H9 (cell line): ENCODE data around the gene SLC30A5. TPM values are rescaled to one million over a fixed set of nuclear protein-coding genes. Genes with fewer than 3 reads are reported as not detected.
"Not testable (repeated sequence)": the region's sequence is repeated elsewhere in the genome, so short reads cannot be mapped to it uniquely, and the experiment has no call there.

Source experiments
- DNase-seq: peaks from one replicate; pipeline ENCODE4 v3.0.0-alpha.2; 2017
- H2AFZ ChIP-seq: one replicate; pipeline ENCODE4 v1.6.1; 2013; ENCODE audit warnings: mild to moderate bottlenecking, low read length, control low read depth, moderate library complexity
- H2AK5ac ChIP-seq: 2 replicates; pipeline ENCODE4 v1.6.1; 2013; ENCODE audit warnings: low read length, control low read depth, mixed read lengths; ENCODE audit not compliant: insufficient read length
- H2BK120ac ChIP-seq: one replicate; pipeline ENCODE4 v1.6.1; 2013; ENCODE audit warnings: low read depth, mild to moderate bottlenecking, low read length, control low read depth, inconsistent platforms; ENCODE audit not compliant: poor library complexity, severe bottlenecking
- H2BK12ac ChIP-seq: 2 replicates; pipeline ENCODE4 v1.6.1; 2013; ENCODE audit warnings: low read length, control low read depth, mixed read lengths, low read depth; ENCODE audit not compliant: insufficient read length
- H2BK15ac ChIP-seq: 2 replicates; pipeline ENCODE4 v1.6.1; 2013; ENCODE audit warnings: low read depth, low read length, control low read depth
- H2BK20ac ChIP-seq: one replicate; pipeline ENCODE4 v1.6.1; 2013; ENCODE audit warnings: low read depth, mild to moderate bottlenecking, low read length, control low read depth, inconsistent platforms; ENCODE audit not compliant: poor library complexity, severe bottlenecking
- H2BK5ac ChIP-seq: 2 replicates; pipeline ENCODE4 v1.6.1; 2013; ENCODE audit warnings: low read length, control low read depth, mixed read lengths; ENCODE audit not compliant: insufficient read length
- H3K14ac ChIP-seq: 2 replicates; pipeline ENCODE4 v1.6.1; 2013; ENCODE audit warnings: low read length, control low read depth; ENCODE audit not compliant: insufficient read depth
- H3K18ac ChIP-seq: 2 replicates; pipeline ENCODE4 v1.6.1; 2013; ENCODE audit warnings: low read depth, mild to moderate bottlenecking, mixed read lengths, low read length, control low read depth; ENCODE audit not compliant: insufficient read length
- H3K23ac ChIP-seq: 2 replicates; pipeline ENCODE4 v1.6.1; 2013; ENCODE audit warnings: low read length, control low read depth, mixed read lengths, low read depth; ENCODE audit not compliant: insufficient read length
- H3K23me2 ChIP-seq: 2 replicates; pipeline ENCODE4 v1.6.1; 2013; ENCODE audit warnings: low read depth, mild to moderate bottlenecking, mixed read lengths, low read length, control low read depth; ENCODE audit not compliant: insufficient read length, poor library complexity, severe bottlenecking
- H3K27ac ChIP-seq: 2 replicates; pipeline ENCODE4 v1.5.1; 2013; ENCODE audit warnings: low read length, control low read depth, mixed read lengths, low read depth; ENCODE audit not compliant: insufficient read length
- H3K27me3 ChIP-seq: 2 replicates; pipeline ENCODE4 v1.6.1; 2013; ENCODE audit warnings: low read length, control low read depth, inconsistent platforms; ENCODE audit not compliant: insufficient read depth
- H3K4ac ChIP-seq: 2 replicates; pipeline ENCODE4 v1.6.1; 2013; ENCODE audit warnings: low read depth, mild to moderate bottlenecking, control low read depth, inconsistent platforms, low read length, moderate library complexity
- H3K4me1 ChIP-seq: 2 replicates; pipeline ENCODE4 v1.6.1; 2013; ENCODE audit warnings: low read length, control low read depth, inconsistent platforms; ENCODE audit not compliant: insufficient read depth
- H3K4me2 ChIP-seq: 2 replicates; pipeline ENCODE4 v1.6.1; 2013; ENCODE audit warnings: low read length, control low read depth, mixed read lengths; ENCODE audit not compliant: insufficient read length, insufficient read depth
- H3K56ac ChIP-seq: 2 replicates; pipeline ENCODE4 v1.6.1; 2013; ENCODE audit warnings: low read depth, mild to moderate bottlenecking, mixed read lengths, low read length, control low read depth; ENCODE audit not compliant: insufficient read length
- H3K79me1 ChIP-seq: 2 replicates; pipeline ENCODE4 v1.6.1; 2013; ENCODE audit warnings: low read depth, mild to moderate bottlenecking, moderate library complexity, low read length, control low read depth, inconsistent platforms; ENCODE audit not compliant: insufficient read depth, poor library complexity, severe bottlenecking
- H3K79me2 ChIP-seq: 2 replicates; pipeline ENCODE4 v1.6.1; 2013; ENCODE audit warnings: low read length, control low read depth, inconsistent platforms; ENCODE audit not compliant: insufficient read depth
- H3K9ac ChIP-seq: 2 replicates; pipeline ENCODE4 v1.6.1; 2013; ENCODE audit warnings: low read length, control low read depth, mixed read lengths; ENCODE audit not compliant: insufficient read length; ENCODE audit errors: extremely low read depth
- H3K9me3 ChIP-seq: one replicate; pipeline ENCODE4 v1.6.1; 2013; ENCODE audit warnings: low read depth, low read length, inconsistent platforms; ENCODE audit not compliant: control insufficient read depth
- H3T11ph ChIP-seq: one replicate; pipeline ENCODE4 v1.6.1; 2013; ENCODE audit warnings: mild to moderate bottlenecking, low read length, control low read depth, inconsistent platforms
- H4K20me1 ChIP-seq: one replicate; pipeline ENCODE4 v1.6.1; 2013; ENCODE audit not compliant: control insufficient read depth, insufficient read length, insufficient read depth
- H4K5ac ChIP-seq: 2 replicates; pipeline ENCODE4 v1.6.1; 2013; ENCODE audit warnings: low read depth, mild to moderate bottlenecking, mixed read lengths, low read length, control low read depth; ENCODE audit not compliant: insufficient read length
- H4K8ac ChIP-seq: replicated peaks from 2 replicates; pipeline ENCODE4 v1.6.1; 2013; ENCODE audit warnings: low read length, control low read depth, mixed read lengths, low read depth; ENCODE audit not compliant: insufficient read length
- H4K91ac ChIP-seq: 2 replicates; pipeline ENCODE4 v1.6.1; 2013; ENCODE audit warnings: low read depth, mild to moderate bottlenecking, moderate library complexity, mixed read lengths, low read length, control low read depth; ENCODE audit not compliant: insufficient read length
- H3K27ac Mint-ChIP-seq, 3 experiments: 2 replicates in 2 of 3; 3 replicates in 1 of 3; pipeline ENCODE4 v1.8.0; 2020 to 2021; ENCODE audit warnings: mixed read lengths in 3 of 3, mild to moderate bottlenecking in 1 of 3, moderate library complexity in 1 of 3
- H3K27me3 Mint-ChIP-seq: 2 replicates; pipeline ENCODE4 v1.8.0; 2021; ENCODE audit warnings: low read depth, mild to moderate bottlenecking, moderate library complexity, mixed read lengths
- H3K36me3 Mint-ChIP-seq, 3 experiments: 2 replicates in 2 of 3; 3 replicates in 1 of 3; pipeline ENCODE4 v1.8.0; 2020 to 2021; ENCODE audit warnings: low read depth in 3 of 3, mixed read lengths in 3 of 3; ENCODE audit not compliant: insufficient read depth in 1 of 3
- H3K4me1 Mint-ChIP-seq, 2 experiments: 2 replicates each; pipeline ENCODE4 v1.8.0; 2020; ENCODE audit warnings: mixed read lengths in 2 of 2
- H3K4me3 Mint-ChIP-seq, 2 experiments: 2 replicates in 1 of 2; 3 replicates in 1 of 2; pipeline ENCODE4 v1.8.0; 2020 to 2021; ENCODE audit warnings: mild to moderate bottlenecking in 2 of 2, mixed read lengths in 2 of 2, moderate library complexity in 1 of 2
- H3K9me3 Mint-ChIP-seq, 2 experiments: 2 replicates in 1 of 2; 3 replicates in 1 of 2; pipeline ENCODE4 v1.8.0; 2020; ENCODE audit warnings: mild to moderate bottlenecking in 2 of 2, mixed read lengths in 2 of 2, moderate library complexity in 1 of 2
- CTCF ChIP-seq: fragments of 200-600 bp; sonication (generic); conservative IDR thresholded peaks from 3 replicates; pipeline ENCODE4 v1.8.0; 2021; ENCODE audit warnings: antibody characterized with exemption, mild to moderate bottlenecking
- WGBS: extraction: QIAGEN DNeasy Blood & Tissue Kit; methylation state at CpG from one replicate; pipeline ENCODE4 v1.1.7; 2013; ENCODE audit warnings: missing lambda C conversion rate, low lambda C conversion rate, mixed read lengths; ENCODE audit not compliant: insufficient read length; ENCODE audit errors: extremely low coverage; 5-methylcytosine and 5-hydroxymethylcytosine counted together
- long read RNA-seq: library from polyadenylated mRNA; unstranded; transcript quantifications from one replicate; pipeline ENCODE4 v2.0.0, GENCODE V29; 2020
- total RNA-seq: library from RNA; stranded (reverse); gene quantifications from 2 replicates; pipeline ENCODE4 v1.2.1, GENCODE V29; 2021

SLC30A5 gene
- total RNA-seq = 33.2 and 33.7 TPM in 2 replicates
- long read RNA-seq, full-length matches to known transcripts = 28 of 42 reads
- long read RNA-seq, partial matches to known transcripts = 5 of 42 reads
- long read RNA-seq, other reads (novel, unspliced or antisense) = 9 of 42 reads

GRCh38 chr5:69093771-69094482, at the start of gene SLC30A5:
Gene SLC30A5 (plus strand): TSS chr5:69094014. CDS start chr5:69094256, 242 bp downstream.
- Histone ChIP-seq H3K4ac (no peak within 1 kb of the TSS), H3K27ac (no peak within 1 kb of the TSS), H3K79me1 (peaks cover 5% of the 10 kb centered on the region), H4K20me1 (no peaks in the 10 kb centered on the region), H4K91ac (no peak within 1 kb of the TSS), H3K23ac (no peak within 1 kb of the TSS), H2AFZ (no peak within 1 kb of the TSS), H2BK5ac (no peak within 1 kb of the TSS), H4K5ac (no peak within 1 kb of the TSS), H3K9me3 (no peaks in the 10 kb centered on the region), H2AK5ac (no peak within 1 kb of the TSS), H2BK20ac (no peak within 1 kb of the TSS), H3K4me2 (peak within 1 kb of the TSS; percentile 95), H3K4me1 (no peaks in the 10 kb centered on the region; the same call in 1 of the 2 replicates), H3K14ac (peak within 1 kb of the TSS; percentile 42), H2BK12ac (no peak within 1 kb of the TSS), H3K56ac (no peak within 1 kb of the TSS), H2BK120ac (no peak within 1 kb of the TSS), H3K79me2 (no peaks in the 10 kb centered on the region; the same call in 1 of the 2 replicates), H3K23me2 (peaks cover 5% of the 10 kb centered on the region), H3K18ac (peak within 1 kb of the TSS; percentile 12), H3K9ac (peak within 1 kb of the TSS; percentile 79), H2BK15ac (no peak within 1 kb of the TSS), H3K27me3 (no peaks in the 10 kb centered on the region), H3T11ph (no peak within 1 kb of the TSS), H4K8ac (no peak within 1 kb of the TSS)
- Mint-ChIP-seq H3K36me3 (peaks cover 4 to 18% (median 14%) of the 10 kb centered on the region in 3 experiments), H3K27ac (peak within 1 kb of the TSS; percentile 76 to 91 (median 80); a peak in 6 of 7 replicates), H3K9me3 (no peaks in the 10 kb centered on the region), H3K4me1 (peaks cover 10 to 11% of the 10 kb centered on the region in 2 experiments), H3K4me3 (peak within 1 kb of the TSS; percentile 87 to 88), H3K27me3 (no peaks in the 10 kb centered on the region)
- DNase-seq = peak; percentile 100
- WGBS = no CpG with 5 or more reads among the region's 79 CpGs
- peak; percentile 92 for TF ChIP-seq CTCF

- WGBS = no CpG with 5 or more reads among the region's 6 CpGs
- H3K4me1 Mint-ChIP-seq = not testable (repeated sequence)
These were observed 48.6 kb upstream of the SLC30A5 start for GRCh38 chr5:69045213-69045612.

More at GRCh38 chr5:69045213-69045612, 48.6 kb upstream of the SLC30A5 start:
- not testable (repeated sequence) for H2BK20ac ChIP-seq, H2BK15ac ChIP-seq, H3K4me2 ChIP-seq, H3K9ac ChIP-seq, H3K79me2 ChIP-seq, H3K4me3 Mint-ChIP-seq, H2AK5ac ChIP-seq, H3K4me1 ChIP-seq, H2BK12ac ChIP-seq, H2AFZ ChIP-seq, H3K56ac ChIP-seq, H4K91ac ChIP-seq, H3T11ph ChIP-seq, H3K9me3 ChIP-seq, H3K23ac ChIP-seq, H3K27ac ChIP-seq, H3K14ac ChIP-seq, H2BK120ac ChIP-seq, DNase-seq, H3K27me3 ChIP-seq, H3K4ac ChIP-seq, H3K18ac ChIP-seq, H3K36me3 Mint-ChIP-seq, H3K27me3 Mint-ChIP-seq, H3K9me3 Mint-ChIP-seq, H4K5ac ChIP-seq, H2BK5ac ChIP-seq, H3K23me2 ChIP-seq, H3K79me1 ChIP-seq, H4K20me1 ChIP-seq, H4K8ac ChIP-seq
- peak overlapping the region in 1 of 3 experiments; percentile 23; a peak in 1 of 7 replicates for H3K27ac Mint-ChIP-seq
